Progenitor cell of endocrine pancreas (in vitro differentiated cells): ENCODE results near the gene LCN6. TPM values are rescaled to one million over a fixed set of nuclear protein-coding genes. Genes with fewer than 3 reads are reported as not detected.
"Not testable (repeated sequence)": the region's sequence is repeated elsewhere in the genome, so short reads cannot be mapped to it uniquely, and the experiment has no call there.

Experiments used
- DNase-seq: peaks from one replicate; pipeline ENCODE4 v3.0.0; 2021; ENCODE audit warnings: low spot score; ENCODE audit not compliant: unreplicated experiment
- H3K27ac Mint-ChIP-seq: 2 replicates; pipeline ENCODE4 v1.8.0; 2021; ENCODE audit warnings: mild to moderate bottlenecking, moderate library complexity, mixed read lengths
- H3K27me3 Mint-ChIP-seq: 2 replicates; pipeline ENCODE4 v1.8.0; 2021; ENCODE audit warnings: mixed read lengths
- H3K36me3 Mint-ChIP-seq: 2 replicates; pipeline ENCODE4 v1.8.0; 2022; ENCODE audit warnings: mixed read lengths; ENCODE audit not compliant: insufficient read depth
- H3K4me1 Mint-ChIP-seq: 2 replicates; pipeline ENCODE4 v1.8.0; 2021; ENCODE audit warnings: low read depth, mixed read lengths
- H3K4me3 Mint-ChIP-seq: 2 replicates; pipeline ENCODE4 v1.8.0; 2021; ENCODE audit warnings: low read depth, mild to moderate bottlenecking, moderate library complexity, mixed read lengths
- H3K9me3 Mint-ChIP-seq: 2 replicates; pipeline ENCODE4 v1.8.0; 2021; ENCODE audit warnings: low read depth, mixed read lengths
- CTCF ChIP-seq: fragments of 200-600 bp; sonication (generic); IDR thresholded peaks from one replicate; pipeline ENCODE4 v1.5.0; 2021; ENCODE audit warnings: antibody characterized with exemption, mild to moderate bottlenecking; ENCODE audit not compliant: unreplicated experiment
- total RNA-seq: library from RNA; stranded (reverse); gene quantifications from 2 replicates; pipeline ENCODE4 v1.2.1, GENCODE V29; 2021

LCN6 gene
- total RNA-seq, 1 donor from 2014 or later: not detected

- Mint-ChIP-seq H3K4me3 (no peak overlapping the region), H3K4me1 (peaks cover 1% of the 10 kb centered on the region), H3K27ac (no peak overlapping the region), H3K9me3 (no peaks in the 10 kb centered on the region), H3K27me3 (peaks cover 15% of the 10 kb centered on the region), H3K36me3 (no peaks in the 10 kb centered on the region)
- DNase-seq: no peak
- TF ChIP-seq CTCF: no peak
These were observed 40.3 kb downstream of the LCN6 start for GRCh38 chr9:136707849-136708517.

GRCh38 chr9:136707011-136707410 is 41.3 kb downstream of the LCN6 start:
- DNase-seq: no peak
- peaks cover 15% of the 10 kb centered on the region for H3K27me3 Mint-ChIP-seq
- no peak for TF ChIP-seq CTCF
- no peak overlapping the region for H3K27ac Mint-ChIP-seq
- H3K36me3 Mint-ChIP-seq: no peaks in the 10 kb centered on the region
- H3K4me3 Mint-ChIP-seq: no peak overlapping the region
- H3K9me3 Mint-ChIP-seq: no peaks in the 10 kb centered on the region
- peaks cover 1% of the 10 kb centered on the region for H3K4me1 Mint-ChIP-seq

- TF ChIP-seq CTCF: no peak
- Mint-ChIP-seq H3K4me1 (peaks cover 4% of the 10 kb centered on the region), H3K9me3 (no peaks in the 10 kb centered on the region), H3K36me3 (no peaks in the 10 kb centered on the region), H3K27ac (no peak overlapping the region), H3K4me3 (no peak overlapping the region), H3K27me3 (peaks cover 15% of the 10 kb centered on the region)
- no peak for DNase-seq
These were observed 42.8 kb downstream of the LCN6 start for GRCh38 chr9:136705564-136705963.

DNA sequence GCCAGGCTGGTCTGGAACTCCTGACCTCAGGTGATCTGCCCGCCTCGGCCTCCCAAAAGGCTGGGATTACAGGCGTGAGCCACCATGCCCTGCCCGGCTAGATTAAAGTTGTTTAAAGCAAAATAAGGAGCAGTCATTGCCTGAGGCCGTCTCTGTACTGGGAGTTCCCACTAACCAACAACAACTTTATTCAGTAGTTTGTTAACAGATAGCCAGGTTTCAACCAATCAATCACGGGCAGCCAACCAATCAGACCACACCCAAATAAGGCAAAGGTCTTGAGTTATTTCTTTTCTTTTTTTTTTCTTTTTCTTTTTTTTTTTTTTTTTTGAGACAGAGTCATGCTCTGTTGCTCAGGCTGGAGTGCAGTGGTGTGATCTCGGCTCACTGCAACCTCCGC is 43.6 kb downstream of the LCN6 start:
- H3K27me3 Mint-ChIP-seq: peaks cover 12% of the 10 kb centered on the region

GRCh38 chr9:136703276-136703860 is 45.0 kb downstream of the LCN6 start:
- no peak overlapping the region for H3K4me3 Mint-ChIP-seq
- peaks cover 10% of the 10 kb centered on the region for H3K27me3 Mint-ChIP-seq
- DNase-seq: no peak
- H3K36me3 Mint-ChIP-seq: no peaks in the 10 kb centered on the region
- H3K27ac Mint-ChIP-seq: no peak overlapping the region
- H3K4me1 Mint-ChIP-seq: peaks cover 14% of the 10 kb centered on the region
- no peaks in the 10 kb centered on the region for H3K9me3 Mint-ChIP-seq
- no peak for TF ChIP-seq CTCF

More for the DNA sequence above, 43.6 kb downstream of the LCN6 start:
- DNase-seq, H3K4me1 Mint-ChIP-seq, H3K36me3 Mint-ChIP-seq, H3K4me3 Mint-ChIP-seq, H3K9me3 Mint-ChIP-seq, H3K27ac Mint-ChIP-seq: not testable (repeated sequence)

DNA sequence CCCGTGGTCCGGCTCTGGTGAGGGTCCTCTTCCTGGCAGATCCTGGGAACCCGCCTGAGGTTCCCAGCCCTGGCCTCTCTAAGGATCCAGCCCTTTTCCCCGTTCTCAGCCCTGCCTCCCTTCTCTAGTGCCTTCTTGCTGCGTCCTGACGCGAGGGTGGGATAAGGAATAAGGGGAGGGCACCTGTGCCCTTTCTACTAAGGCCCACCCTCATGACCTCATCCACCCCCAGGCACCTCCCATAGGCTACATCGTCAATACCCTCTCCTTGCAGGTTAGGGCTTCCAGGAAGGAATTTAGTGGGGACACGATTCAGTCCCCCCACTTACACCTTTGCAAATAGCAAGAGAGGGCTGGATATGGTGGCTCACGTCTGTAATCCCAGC is 46.7 kb downstream of the LCN6 start:
- H3K4me1 Mint-ChIP-seq: peaks cover 28% of the 10 kb centered on the region
- H3K4me3 Mint-ChIP-seq: no peak overlapping the region
- no peak overlapping the region for H3K27ac Mint-ChIP-seq

More for the DNA sequence above, 46.7 kb downstream of the LCN6 start:
- no peaks in the 10 kb centered on the region for H3K9me3 Mint-ChIP-seq
- H3K27me3 Mint-ChIP-seq: peaks cover 5% of the 10 kb centered on the region
- H3K36me3 Mint-ChIP-seq: no peaks in the 10 kb centered on the region
- TF ChIP-seq CTCF: no peak
- no peak for DNase-seq
